IPS DF 6.9 (cell line): ENCODE results near the gene ZNF277.

ENCODE experiments used
- DNase-seq: peaks from one replicate; pipeline ENCODE4 v3.0.0-alpha.2; 2013; ENCODE audit warnings: low read depth, low spot score
- H3K27ac ChIP-seq: one replicate; pipeline ENCODE4 v1.5.1; 2013; ENCODE audit warnings: low read length, control low read depth
- H3K27me3 ChIP-seq: 2 replicates; pipeline ENCODE4 v1.6.1; 2013; ENCODE audit warnings: mild to moderate bottlenecking, low read length; ENCODE audit not compliant: control insufficient read depth, insufficient read depth
- H3K36me3 ChIP-seq: 2 replicates; pipeline ENCODE4 v1.6.1; 2013; ENCODE audit warnings: low read length; ENCODE audit not compliant: control insufficient read depth, insufficient read depth
- H3K4me1 ChIP-seq: 2 replicates; pipeline ENCODE4 v1.6.1; 2013; ENCODE audit warnings: low read length; ENCODE audit not compliant: control insufficient read depth, insufficient read depth
- H3K4me3 ChIP-seq: 2 replicates; pipeline ENCODE4 v1.5.1; 2013; ENCODE audit warnings: mild to moderate bottlenecking, low read length
- H3K9me3 ChIP-seq: 2 replicates; pipeline ENCODE4 v1.6.1; 2013; ENCODE audit warnings: low read length, inconsistent platforms; ENCODE audit not compliant: control insufficient read depth, insufficient read depth
- WGBS: extraction: QIAGEN DNeasy Blood & Tissue Kit; methylation state at CpG from one replicate; pipeline ENCODE4 v1.1.7; 2013; ENCODE audit warnings: mixed read lengths, missing lambda C conversion rate; ENCODE audit not compliant: insufficient read length, insufficient coverage; 5-methylcytosine and 5-hydroxymethylcytosine counted together

ZNF277 gene

DNA sequence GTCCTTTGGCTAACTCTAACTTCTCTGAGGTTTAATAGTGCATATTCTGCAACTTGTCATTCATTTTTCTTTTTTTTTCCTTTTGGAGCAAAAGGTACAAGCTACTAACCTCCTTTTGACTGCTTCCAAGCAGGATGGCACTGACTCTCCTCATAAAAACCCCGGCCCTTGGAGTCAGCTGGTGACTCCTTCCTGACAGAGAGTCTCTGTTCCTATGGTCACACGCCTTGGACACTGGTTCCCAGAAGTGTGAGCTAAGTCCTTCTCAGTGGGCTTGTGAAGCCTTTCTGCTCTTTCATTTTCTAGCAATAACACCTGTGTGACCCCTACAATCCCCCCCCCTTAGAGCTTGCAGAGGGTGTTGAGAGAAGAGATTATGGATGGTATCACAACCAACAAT is 22.0 kb upstream of the ZNF277 start:
- no peaks in the 10 kb centered on the region for H3K27me3 ChIP-seq
- H3K4me1 ChIP-seq: no peaks in the 10 kb centered on the region
- H3K4me3 ChIP-seq: no peak overlapping the region
- H3K9me3 ChIP-seq: no peaks in the 10 kb centered on the region
- no CpG with 5 or more reads among the region's 2 CpGs for WGBS
- no peak for DNase-seq
- no peaks in the 10 kb centered on the region for H3K36me3 ChIP-seq
- H3K27ac ChIP-seq: no peak overlapping the region

- H3K4me1 ChIP-seq: no peaks in the 10 kb centered on the region
- no peaks in the 10 kb centered on the region for H3K36me3 ChIP-seq
- no peaks in the 10 kb centered on the region for H3K27me3 ChIP-seq
- H3K27ac ChIP-seq: no peak overlapping the region
- WGBS: no CpG with 5 or more reads among the region's 4 CpGs
- DNase-seq: no peak
- no peaks in the 10 kb centered on the region for H3K9me3 ChIP-seq
- H3K4me3 ChIP-seq: no peak overlapping the region
Measured at GRCh38 chr7:112185005-112185834, 21.3 kb upstream of the ZNF277 start.

- no peaks in the 10 kb centered on the region for H3K4me1 ChIP-seq
- H3K4me3 ChIP-seq: no peak overlapping the region
- H3K27ac ChIP-seq: no peak overlapping the region
- no CpG with 5 or more reads among the region's 1 CpG for WGBS
- no peaks in the 10 kb centered on the region for H3K27me3 ChIP-seq
- no peaks in the 10 kb centered on the region for H3K36me3 ChIP-seq
- no peak for DNase-seq
- H3K9me3 ChIP-seq: no peaks in the 10 kb centered on the region
Measured at GRCh38 chr7:112186300-112186699, 20.2 kb upstream of the ZNF277 start.

- Histone ChIP-seq H3K36me3 (no peaks in the 10 kb centered on the region), H3K27me3 (no peaks in the 10 kb centered on the region), H3K27ac (no peak overlapping the region), H3K4me3 (no peak overlapping the region), H3K4me1 (no peaks in the 10 kb centered on the region), H3K9me3 (no peaks in the 10 kb centered on the region)
- no CpG with 5 or more reads among the region's 3 CpGs for WGBS
- DNase-seq: no peak
Measured at GRCh38 chr7:112188257-112188656, 18.2 kb upstream of the ZNF277 start.

GRCh38 chr7:112189691-112190090 is 16.8 kb upstream of the ZNF277 start:
- no peaks in the 10 kb centered on the region for H3K9me3 ChIP-seq

GRCh38 chr7:112190120-112190519 is 16.4 kb upstream of the ZNF277 start:
- no peak overlapping the region for H3K27ac ChIP-seq
- H3K9me3 ChIP-seq: no peaks in the 10 kb centered on the region
- no peaks in the 10 kb centered on the region for H3K27me3 ChIP-seq
- WGBS: no CpG with 5 or more reads among the region's 2 CpGs
- no peaks in the 10 kb centered on the region for H3K4me1 ChIP-seq
- H3K4me3 ChIP-seq: no peak overlapping the region
- H3K36me3 ChIP-seq: no peaks in the 10 kb centered on the region
- DNase-seq: no peak

More at GRCh38 chr7:112189691-112190090, 16.8 kb upstream of the ZNF277 start:
- Histone ChIP-seq H3K36me3 (no peaks in the 10 kb centered on the region), H3K4me1 (no peaks in the 10 kb centered on the region), H3K27me3 (no peaks in the 10 kb centered on the region), H3K27ac (no peak overlapping the region), H3K4me3 (no peak overlapping the region)
- no peak for DNase-seq
- no CpG with 5 or more reads among the region's 5 CpGs for WGBS

DNA sequence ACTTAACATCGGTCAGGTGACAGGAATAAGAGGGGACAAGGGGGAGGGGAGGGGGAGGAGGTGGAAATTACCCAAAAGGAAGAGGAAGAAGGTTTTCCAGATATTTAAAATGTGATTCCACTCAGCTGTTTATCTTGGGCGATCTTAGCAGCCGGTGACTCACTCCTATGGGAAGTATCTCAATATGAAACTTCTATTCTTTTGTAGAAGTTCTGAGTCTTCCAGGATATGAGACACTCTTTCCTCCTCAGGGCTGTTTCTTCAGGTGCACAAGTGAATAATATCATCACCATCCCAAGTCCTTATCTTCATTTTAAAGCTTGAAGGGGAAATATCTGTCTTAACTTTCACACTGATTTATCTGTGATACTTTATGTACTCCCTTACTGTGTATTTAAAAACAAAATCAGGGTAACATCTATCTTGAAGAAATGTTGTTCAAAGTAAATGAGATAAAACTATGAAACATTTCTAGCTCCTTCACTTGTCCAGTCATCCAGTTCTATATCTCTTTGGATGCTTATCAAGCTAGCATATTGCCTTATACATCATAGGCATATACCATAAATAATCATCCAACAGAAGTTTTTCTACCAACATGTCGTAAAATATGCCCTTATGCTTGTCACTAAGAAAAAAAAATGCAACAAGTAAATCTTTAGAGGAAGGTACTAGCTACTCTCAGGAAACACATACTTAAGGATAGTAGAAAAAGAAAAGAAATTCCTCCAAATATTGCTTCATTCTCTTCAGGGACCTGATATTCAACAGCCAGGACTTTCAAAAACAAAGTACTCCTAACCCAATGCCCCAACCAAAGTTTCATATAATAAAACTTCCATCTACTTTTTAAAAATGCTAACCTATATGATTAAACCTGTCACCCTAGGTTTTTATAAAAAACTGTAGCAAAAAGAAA is 14.0 kb upstream of the ZNF277 start:
- H3K4me1 ChIP-seq: peaks cover 3% of the 10 kb centered on the region
- H3K27me3 ChIP-seq: no peaks in the 10 kb centered on the region
- DNase-seq: no peak
- WGBS: no CpG with 5 or more reads among the region's 4 CpGs
- no peaks in the 10 kb centered on the region for H3K36me3 ChIP-seq
- no peaks in the 10 kb centered on the region for H3K9me3 ChIP-seq
- H3K4me3 ChIP-seq: no peak overlapping the region
- no peak overlapping the region for H3K27ac ChIP-seq

- no peak for DNase-seq
- no peaks in the 10 kb centered on the region for H3K9me3 ChIP-seq
- no peaks in the 10 kb centered on the region for H3K36me3 ChIP-seq
- H3K27ac ChIP-seq: no peak overlapping the region
- peaks cover 4% of the 10 kb centered on the region for H3K4me1 ChIP-seq
- no peaks in the 10 kb centered on the region for H3K27me3 ChIP-seq
- H3K4me3 ChIP-seq: no peak overlapping the region
Measured at GRCh38 chr7:112193915-112194502, 12.5 kb upstream of the ZNF277 start.

DNA sequence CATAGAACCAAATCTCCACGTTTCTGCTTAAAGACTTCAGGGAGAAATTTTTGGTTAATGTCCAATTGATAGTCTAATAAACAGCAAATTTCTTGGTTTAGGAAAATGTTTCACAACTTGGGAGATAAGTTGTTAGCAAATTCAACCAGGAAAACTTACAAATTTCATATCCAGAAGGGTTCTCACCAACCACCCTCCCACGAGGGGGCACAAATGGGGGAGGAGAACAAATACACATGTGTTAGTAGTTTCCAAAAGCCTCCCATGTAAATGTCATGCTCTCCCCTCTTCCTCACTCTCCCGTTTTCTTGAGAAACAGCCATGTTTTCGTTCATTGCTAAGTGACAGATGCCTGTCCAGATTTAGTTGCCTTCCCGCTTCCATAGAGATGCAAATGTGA is 10.8 kb upstream of the ZNF277 start:
- DNase-seq: no peak
- Histone ChIP-seq H3K27me3 (no peaks in the 10 kb centered on the region), H3K4me3 (no peak overlapping the region), H3K36me3 (no peaks in the 10 kb centered on the region), H3K9me3 (no peaks in the 10 kb centered on the region), H3K4me1 (peaks cover 4% of the 10 kb centered on the region), H3K27ac (no peak overlapping the region)
- no CpG with 5 or more reads among the region's 5 CpGs for WGBS

DNA sequence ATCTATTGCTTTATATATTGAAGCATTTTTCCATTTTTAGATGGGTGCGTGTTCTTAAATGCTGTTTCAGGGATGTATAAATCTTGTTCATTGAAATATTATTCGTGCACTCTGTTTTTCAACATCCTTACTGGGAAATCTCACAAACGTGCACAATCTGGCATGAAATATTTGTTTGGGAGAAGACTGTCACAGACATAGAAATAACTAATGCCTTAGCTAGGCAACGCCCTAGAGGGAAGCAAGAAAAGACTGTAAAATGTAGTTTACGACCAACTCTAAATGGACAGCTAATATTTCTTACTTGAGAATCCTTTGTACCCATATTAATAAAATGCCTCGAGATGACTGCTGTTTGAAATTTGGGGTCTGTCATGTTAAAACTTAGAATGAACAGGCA is 9.2 kb upstream of the ZNF277 start:
- no CpG with 5 or more reads among the region's 6 CpGs for WGBS

More for the DNA sequence above, 9.2 kb upstream of the ZNF277 start:
- Histone ChIP-seq H3K9me3 (no peaks in the 10 kb centered on the region), H3K27me3 (no peaks in the 10 kb centered on the region), H3K4me1 (peaks cover 4% of the 10 kb centered on the region), H3K27ac (no peak overlapping the region), H3K36me3 (no peaks in the 10 kb centered on the region), H3K4me3 (no peak overlapping the region)
- DNase-seq: no peak
